Endodermal cell (in vitro differentiated cells): ENCODE measurements around the gene PINLYP. TPM values are rescaled to one million over a fixed set of nuclear protein-coding genes. Genes with fewer than 3 reads are reported as not detected.

Experiments
- DNase-seq: peaks from one replicate; pipeline ENCODE4 v3.0.0-alpha.2; 2017
- H3K27ac ChIP-seq: 2 replicates; pipeline ENCODE4 v1.5.1; 2013; ENCODE audit warnings: mild to moderate bottlenecking, low read depth, low read length, moderate library complexity
- H3K27me3 ChIP-seq: 2 replicates; pipeline ENCODE4 v1.6.1; 2013; ENCODE audit warnings: mild to moderate bottlenecking, low read length, moderate library complexity; ENCODE audit not compliant: insufficient read depth, control insufficient read depth, poor library complexity, severe bottlenecking
- H3K36me3 ChIP-seq: 2 replicates; pipeline ENCODE4 v1.7.0; 2013; ENCODE audit warnings: mild to moderate bottlenecking, low read length, moderate library complexity; ENCODE audit not compliant: control insufficient read depth, insufficient read depth
- H3K4me1 ChIP-seq: one replicate; pipeline ENCODE4 v1.7.0; 2013; ENCODE audit warnings: low read length; ENCODE audit not compliant: control insufficient read depth, insufficient read depth
- H3K4me3 ChIP-seq: 2 replicates; pipeline ENCODE4 v1.5.1; 2013; ENCODE audit warnings: mild to moderate bottlenecking, low read length, moderate library complexity
- H3K9ac ChIP-seq: 2 replicates; pipeline ENCODE4 v1.6.1; 2013; ENCODE audit warnings: mild to moderate bottlenecking, low read length, moderate library complexity; ENCODE audit not compliant: poor library complexity, severe bottlenecking; ENCODE audit errors: extremely low read depth
- H3K9me3 ChIP-seq: 2 replicates; pipeline ENCODE4 v1.6.1; 2013; ENCODE audit warnings: mild to moderate bottlenecking, low read length, moderate library complexity; ENCODE audit not compliant: control insufficient read depth
- H3K27ac Mint-ChIP-seq: 2 replicates; pipeline ENCODE4 v1.8.0; 2020; ENCODE audit warnings: mixed read lengths
- H3K27me3 Mint-ChIP-seq: 2 replicates; pipeline ENCODE4 v1.8.0; 2021; ENCODE audit warnings: mild to moderate bottlenecking, mixed read lengths; ENCODE audit not compliant: insufficient read depth
- H3K36me3 Mint-ChIP-seq: 2 replicates; pipeline ENCODE4 v1.8.0; 2020; ENCODE audit warnings: low read depth, mixed read lengths
- H3K4me1 Mint-ChIP-seq: 2 replicates; pipeline ENCODE4 v1.8.0; 2020; ENCODE audit warnings: mixed read lengths
- H3K4me3 Mint-ChIP-seq: 2 replicates; pipeline ENCODE4 v1.8.0; 2020; ENCODE audit warnings: mild to moderate bottlenecking, moderate library complexity, mixed read lengths
- H3K9me3 Mint-ChIP-seq: 2 replicates; pipeline ENCODE4 v1.8.0; 2020; ENCODE audit warnings: mild to moderate bottlenecking, mixed read lengths
- WGBS, 2 experiments: methylation state at CpG; one replicate each; pipeline versions ENCODE4 v1.1.5 to v1.1.7; 2013; ENCODE audit warnings: missing lambda C conversion rate in 2 of 2, mixed read lengths in 1 of 2; ENCODE audit not compliant: insufficient coverage in 1 of 2, insufficient read length in 1 of 2; 5-methylcytosine and 5-hydroxymethylcytosine counted together
- total RNA-seq, 2 donors: library from RNA; stranded (reverse); fragmentation: NEBNext Ultra II Directional in 1 of 2; extraction: Animal tissue kit (Norgen Biotek cat#: 25700) in 1 of 2; gene quantifications; 2 replicates in 1 of 2; 3 replicates in 1 of 2; pipeline ENCODE4 v1.2.1, GENCODE V29; 2021
- TF ChIP-seq, protein P1 (sequence below): fragments of 200-600 bp; sonication (generic); conservative IDR thresholded peaks from 2 replicates; pipeline ENCODE4 v1.5.0; 2021; ENCODE audit warnings: antibody characterized with exemption, mild to moderate bottlenecking

The PINLYP gene
- total RNA-seq, 2 donors from 2014 or later: 7.7 to 12.2 TPM

DNA sequence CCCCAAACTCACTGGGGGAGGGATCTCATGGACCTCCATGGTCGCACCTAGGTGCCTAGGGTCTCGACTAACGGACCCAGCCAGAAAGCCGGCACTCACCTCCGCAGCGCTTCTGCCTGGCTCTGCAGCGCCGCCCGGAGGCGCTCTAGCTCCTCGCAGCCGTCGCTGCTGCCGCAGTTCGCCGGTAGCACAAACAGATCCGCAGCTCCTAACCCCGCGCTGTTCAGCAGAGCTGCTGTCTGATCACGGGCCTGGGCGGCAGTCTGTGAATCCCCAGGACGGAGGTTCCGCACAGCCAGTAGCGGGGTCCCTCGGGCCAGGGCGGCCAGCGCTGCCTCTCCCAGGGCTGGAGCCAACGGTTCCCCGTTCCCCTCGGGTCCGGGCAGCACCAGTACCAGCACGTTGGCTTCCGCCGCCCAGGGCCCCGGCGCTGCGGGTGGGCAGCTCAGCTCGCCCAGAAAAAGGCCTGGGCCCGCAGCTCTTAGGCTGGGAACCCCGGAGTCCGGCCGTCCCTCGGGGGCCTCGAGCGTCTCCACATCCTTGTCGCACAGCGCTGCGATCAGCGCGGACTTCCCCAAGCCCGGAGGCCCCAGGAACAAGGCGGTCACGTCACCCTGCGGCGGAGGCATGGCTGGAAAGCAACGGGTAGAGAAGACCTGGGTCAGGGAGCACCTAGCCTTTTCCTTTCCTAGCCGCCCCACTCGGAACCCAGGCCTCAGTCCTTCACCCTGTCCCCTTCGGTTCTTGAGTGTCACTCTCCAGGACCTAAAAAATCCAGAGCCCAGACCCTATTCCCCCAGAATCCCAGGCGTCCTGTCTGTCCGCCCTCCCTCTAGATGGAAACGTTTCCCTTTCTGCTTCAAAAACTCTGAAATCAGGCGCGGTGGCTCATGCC is 19.4 kb downstream of the PINLYP start:
- TF ChIP-seq, protein P1, sequence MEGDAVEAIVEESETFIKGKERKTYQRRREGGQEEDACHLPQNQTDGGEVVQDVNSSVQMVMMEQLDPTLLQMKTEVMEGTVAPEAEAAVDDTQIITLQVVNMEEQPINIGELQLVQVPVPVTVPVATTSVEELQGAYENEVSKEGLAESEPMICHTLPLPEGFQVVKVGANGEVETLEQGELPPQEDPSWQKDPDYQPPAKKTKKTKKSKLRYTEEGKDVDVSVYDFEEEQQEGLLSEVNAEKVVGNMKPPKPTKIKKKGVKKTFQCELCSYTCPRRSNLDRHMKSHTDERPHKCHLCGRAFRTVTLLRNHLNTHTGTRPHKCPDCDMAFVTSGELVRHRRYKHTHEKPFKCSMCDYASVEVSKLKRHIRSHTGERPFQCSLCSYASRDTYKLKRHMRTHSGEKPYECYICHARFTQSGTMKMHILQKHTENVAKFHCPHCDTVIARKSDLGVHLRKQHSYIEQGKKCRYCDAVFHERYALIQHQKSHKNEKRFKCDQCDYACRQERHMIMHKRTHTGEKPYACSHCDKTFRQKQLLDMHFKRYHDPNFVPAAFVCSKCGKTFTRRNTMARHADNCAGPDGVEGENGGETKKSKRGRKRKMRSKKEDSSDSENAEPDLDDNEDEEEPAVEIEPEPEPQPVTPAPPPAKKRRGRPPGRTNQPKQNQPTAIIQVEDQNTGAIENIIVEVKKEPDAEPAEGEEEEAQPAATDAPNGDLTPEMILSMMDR: peak; percentile 97
- Mint-ChIP-seq H3K4me3 (peak overlapping the region; percentile 89), H3K27me3 (no peaks in the 10 kb centered on the region), H3K36me3 (peaks cover 43% of the 10 kb centered on the region), H3K27ac (peak overlapping the region; percentile 99), H3K9me3 (no peaks in the 10 kb centered on the region), H3K4me1 (peaks cover 23% of the 10 kb centered on the region)
- Histone ChIP-seq H3K4me3 (peak overlapping the region; percentile 94), H3K4me1 (no peaks in the 10 kb centered on the region), H3K27me3 (no peaks in the 10 kb centered on the region), H3K9me3 (no peaks in the 10 kb centered on the region), H3K27ac (peak overlapping the region; percentile 89), H3K36me3 (peaks cover 57% of the 10 kb centered on the region), H3K9ac (peak overlapping the region; percentile 95)
- WGBS, 2 experiments: 3 to 6% methylated on average over 43 to 64 of the region's 64 CpGs
- DNase-seq: peak; percentile 92

DNA sequence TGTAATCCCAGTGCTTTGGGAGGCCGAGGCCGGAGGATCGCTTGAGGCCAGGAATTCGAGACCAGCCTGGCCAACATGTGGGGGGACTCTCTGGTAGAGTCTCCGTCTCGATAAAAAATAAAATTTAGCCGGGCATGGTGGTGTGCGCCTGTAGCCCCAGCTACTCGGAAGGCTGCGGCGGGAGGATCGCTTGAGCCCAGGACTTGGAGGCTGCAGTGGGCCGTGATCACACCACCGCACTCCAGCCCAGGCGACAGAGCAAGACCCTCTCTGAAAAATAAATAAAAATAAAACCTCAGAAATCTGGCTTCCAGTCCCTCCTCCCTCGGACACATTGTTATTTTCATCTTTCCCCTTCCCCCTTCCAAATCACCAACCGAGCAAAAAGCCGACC is 20.0 kb downstream of the PINLYP start:
- peak overlapping the region; percentile 94 for H3K4me3 ChIP-seq
- peak overlapping the region; percentile 89 for H3K27ac ChIP-seq
- Mint-ChIP-seq H3K36me3 (peaks cover 39% of the 10 kb centered on the region), H3K4me1 (peaks cover 23% of the 10 kb centered on the region), H3K27ac (peak overlapping the region; percentile 99), H3K27me3 (no peaks in the 10 kb centered on the region), H3K9me3 (no peaks in the 10 kb centered on the region), H3K4me3 (peak overlapping the region; percentile 89)
- DNase-seq: no peak
- TF ChIP-seq, protein P1: no peak
- peaks cover 55% of the 10 kb centered on the region for H3K36me3 ChIP-seq
- 0 to 3% methylated on average over 6 to 18 of the region's 18 CpGs for WGBS, 2 experiments
- no peaks in the 10 kb centered on the region for H3K4me1 ChIP-seq
- no peaks in the 10 kb centered on the region for H3K9me3 ChIP-seq
- peak overlapping the region; percentile 95 for H3K9ac ChIP-seq
- H3K27me3 ChIP-seq: no peaks in the 10 kb centered on the region

DNA sequence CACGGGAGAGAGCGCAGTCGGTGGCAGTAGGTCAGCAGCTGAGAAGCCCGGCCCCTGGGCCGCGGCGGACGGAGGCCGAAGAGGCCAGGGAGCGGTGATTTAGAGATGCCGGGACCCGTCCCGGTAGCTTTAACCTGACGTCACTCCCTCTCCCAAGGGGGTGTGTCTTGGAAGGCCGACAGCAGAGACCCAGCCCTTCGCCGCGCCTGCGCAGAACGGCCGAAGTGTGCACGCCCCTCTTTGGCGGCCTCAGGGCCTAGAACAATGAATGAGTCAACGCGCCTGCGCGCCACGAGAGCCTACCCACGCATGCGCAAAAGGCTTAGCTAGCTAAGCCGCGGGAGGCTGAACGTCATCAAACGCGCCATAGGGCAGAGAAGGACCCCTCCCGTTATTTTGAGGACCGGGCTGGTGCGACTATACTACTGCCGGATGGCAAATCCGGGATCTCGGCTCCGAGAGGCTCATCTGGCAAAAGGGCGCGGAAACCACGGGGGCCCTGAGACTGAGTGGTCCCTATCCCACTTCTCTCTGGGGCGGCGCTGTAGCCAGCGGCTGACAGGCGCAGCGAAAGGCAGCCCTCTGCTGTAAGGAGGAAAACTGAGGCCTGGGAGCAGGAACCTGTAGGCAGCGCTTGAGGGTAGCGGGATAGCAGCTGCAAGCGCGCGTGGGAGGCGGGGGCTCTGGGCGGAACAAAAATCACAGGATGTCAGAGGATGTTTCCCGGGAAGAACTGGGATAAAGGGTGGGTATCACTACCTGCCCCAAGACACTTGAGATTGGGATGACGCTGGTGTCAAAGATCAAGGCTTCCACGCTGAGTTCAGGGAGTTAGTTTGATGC is 20.6 kb downstream of the PINLYP start, which contains the start of the genes IRGQ and ZNF576:
Gene IRGQ, minus strand, starts transcription at position 136 of the 843 bp plus-strand sequence. CDS start 796 bp downstream, outside the sequence.
Gene ZNF576, plus strand, starts transcription at position 597 of the 843 bp plus-strand sequence. CDS start 514 bp downstream, outside the sequence.
- peaks cover 4% of the 10 kb centered on the region for H3K4me1 ChIP-seq
- Mint-ChIP-seq H3K36me3 (peaks cover 34% of the 10 kb centered on the region), H3K9me3 (no peaks in the 10 kb centered on the region), H3K27me3 (no peaks in the 10 kb centered on the region), H3K27ac (peak within 1 kb of the TSS; percentile 99), H3K4me3 (peak within 1 kb of the TSS; percentile 89), H3K4me1 (peaks cover 23% of the 10 kb centered on the region)
- H3K36me3 ChIP-seq: peaks cover 54% of the 10 kb centered on the region
- TF ChIP-seq, protein P1: no peak
- H3K9ac ChIP-seq: peak within 1 kb of the TSS; percentile 95
- peak within 1 kb of the TSS; percentile 100 for H3K27ac ChIP-seq
- no peaks in the 10 kb centered on the region for H3K9me3 ChIP-seq
- peak; percentile 100 for DNase-seq
- H3K4me3 ChIP-seq: peak within 1 kb of the TSS; percentile 94
- WGBS, 2 experiments: 0% methylated on average over 42 to 60 of the region's 60 CpGs
- H3K27me3 ChIP-seq: no peaks in the 10 kb centered on the region
